ENCODE measurements around the gene ABHD18.

The ABHD18 gene

DNA sequence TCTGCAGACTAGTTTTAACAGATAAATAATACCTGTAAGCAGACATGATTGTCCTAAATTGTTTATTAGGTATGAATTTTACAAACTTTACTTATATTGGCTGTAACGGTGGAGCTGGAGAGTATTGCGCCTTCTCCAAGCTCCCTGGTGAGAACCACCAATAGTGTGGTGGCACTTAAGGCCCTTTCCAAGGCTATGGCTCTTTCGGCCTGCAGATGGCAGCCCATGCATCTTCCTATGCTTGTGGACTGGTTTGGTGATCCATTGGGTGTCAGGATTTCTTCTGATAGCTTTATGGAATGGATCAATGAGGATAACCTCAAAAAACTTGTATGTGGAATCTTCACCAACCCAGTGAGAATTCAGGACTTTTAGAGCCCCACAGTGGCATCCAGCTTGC is 103.7 kb downstream of the ABHD18 start:
- no peak for DNase-seq (ENCODE audit: low read depth in 2 of 2)

DNA sequence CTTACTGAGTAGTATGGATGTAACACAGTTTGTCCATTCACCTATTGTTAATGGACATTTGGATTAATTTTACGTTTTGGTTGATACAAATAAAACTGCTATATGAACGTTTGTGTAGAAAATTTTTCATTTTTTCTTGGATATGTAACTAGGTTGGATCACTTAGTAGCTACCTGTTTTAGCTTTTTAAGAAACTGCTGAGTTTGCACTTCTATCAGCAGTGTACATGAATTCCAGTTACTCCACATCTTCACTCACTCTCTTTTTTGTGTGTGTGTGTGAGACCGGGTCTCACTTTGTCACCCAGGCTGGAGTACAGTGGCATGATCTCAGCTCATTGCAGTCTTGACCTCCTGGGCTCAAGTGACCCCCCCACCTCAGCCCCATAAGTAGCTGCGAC is 111.3 kb downstream of the ABHD18 start:
- DNase-seq (ENCODE audit: low read depth in 2 of 2): no peak

Data from stimulated activated CD4-positive, alpha-beta T cell treated with anti-CD3 and anti-CD28 coated beads, Interleukin-1b, Interleukin-23, amount 100 ng/mL, for 4 hours (primary cell).